ENCODE data around the gene ACAP2.
"Not testable (repeated sequence)": the region's sequence is repeated elsewhere in the genome, so short reads cannot be mapped to it uniquely, and the experiment has no call there.

Gene ACAP2

GRCh38 chr3:195421400-195421799 lies 21.4 kb downstream of the ACAP2 start:
- Histone ChIP-seq H3K36me3 (ENCODE audit: control insufficient read depth, insufficient read depth, low read length) (no peaks in the 10 kb centered on the region), H3K4me3 (ENCODE audit: insufficient read depth, low read depth, low read length, poor library complexity, severe bottlenecking) (no peak overlapping the region), H3K27ac (ENCODE audit: insufficient read depth, low read length, poor library complexity, severe bottlenecking) (no peak overlapping the region), H3K27me3 (replicated peaks; ENCODE audit: control insufficient read depth, insufficient read depth, low read length, poor library complexity, severe bottlenecking) (no peaks in the 10 kb centered on the region), H3K9me3 (ENCODE audit: control insufficient read depth, low read length) (no peaks in the 10 kb centered on the region), H3K4me1 (ENCODE audit: control insufficient read depth, insufficient read depth, low read length, poor library complexity, severe bottlenecking) (no peaks in the 10 kb centered on the region)
- DNase-seq, result no peak

- Histone ChIP-seq H3K27ac (ENCODE audit: insufficient read depth, low read length, poor library complexity, severe bottlenecking) (no peak overlapping the region), H3K9me3 (ENCODE audit: control insufficient read depth, low read length) (no peaks in the 10 kb centered on the region), H3K4me3 (ENCODE audit: insufficient read depth, low read depth, low read length, poor library complexity, severe bottlenecking) (no peak overlapping the region), H3K36me3 (ENCODE audit: control insufficient read depth, insufficient read depth, low read length) (no peaks in the 10 kb centered on the region), H3K27me3 (replicated peaks; ENCODE audit: control insufficient read depth, insufficient read depth, low read length, poor library complexity, severe bottlenecking) (no peaks in the 10 kb centered on the region), H3K4me1 (ENCODE audit: control insufficient read depth, insufficient read depth, low read length, poor library complexity, severe bottlenecking) (no peaks in the 10 kb centered on the region)
- no peak for DNase-seq
Observed at GRCh38 chr3:195416795-195417194, 26.0 kb downstream of the ACAP2 start.

- Histone ChIP-seq H3K36me3 (ENCODE audit: control insufficient read depth, insufficient read depth, low read length) (no peaks in the 10 kb centered on the region), H3K9me3 (ENCODE audit: control insufficient read depth, low read length) (no peaks in the 10 kb centered on the region), H3K27ac (ENCODE audit: insufficient read depth, low read length, poor library complexity, severe bottlenecking) (no peak overlapping the region), H3K4me1 (ENCODE audit: control insufficient read depth, insufficient read depth, low read length, poor library complexity, severe bottlenecking) (no peaks in the 10 kb centered on the region), H3K4me3 (ENCODE audit: insufficient read depth, low read depth, low read length, poor library complexity, severe bottlenecking) (no peak overlapping the region), H3K27me3 (replicated peaks; ENCODE audit: control insufficient read depth, insufficient read depth, low read length, poor library complexity, severe bottlenecking) (no peaks in the 10 kb centered on the region)
- DNase-seq, result no peak
Observed at GRCh38 chr3:195411836-195412235, 31.0 kb downstream of the ACAP2 start.

GRCh38 chr3:195410546-195410945 lies 32.3 kb downstream of the ACAP2 start:
- DNase-seq, result no peak
- H3K9me3 ChIP-seq (ENCODE audit: control insufficient read depth, low read length), result no peaks in the 10 kb centered on the region
- H3K4me1 ChIP-seq (ENCODE audit: control insufficient read depth, insufficient read depth, low read length, poor library complexity, severe bottlenecking), result no peaks in the 10 kb centered on the region
- H3K27me3 ChIP-seq (replicated peaks; ENCODE audit: control insufficient read depth, insufficient read depth, low read length, poor library complexity, severe bottlenecking), result no peaks in the 10 kb centered on the region
- no peak overlapping the region for H3K4me3 ChIP-seq (ENCODE audit: insufficient read depth, low read depth, low read length, poor library complexity, severe bottlenecking)
- no peaks in the 10 kb centered on the region for H3K36me3 ChIP-seq (ENCODE audit: control insufficient read depth, insufficient read depth, low read length)
- H3K27ac ChIP-seq (ENCODE audit: insufficient read depth, low read length, poor library complexity, severe bottlenecking), result no peak overlapping the region

GRCh38 chr3:195407531-195408409 lies 35.0 kb downstream of the ACAP2 start:
- H3K4me1 ChIP-seq (ENCODE audit: control insufficient read depth, insufficient read depth, low read length, poor library complexity, severe bottlenecking), result no peaks in the 10 kb centered on the region
- DNase-seq, result no peak
- no peaks in the 10 kb centered on the region for H3K36me3 ChIP-seq (ENCODE audit: control insufficient read depth, insufficient read depth, low read length)
- no peaks in the 10 kb centered on the region for H3K9me3 ChIP-seq (ENCODE audit: control insufficient read depth, low read length)
- H3K27ac ChIP-seq (ENCODE audit: insufficient read depth, low read length, poor library complexity, severe bottlenecking), result no peak overlapping the region
- H3K27me3 ChIP-seq (replicated peaks; ENCODE audit: control insufficient read depth, insufficient read depth, low read length, poor library complexity, severe bottlenecking), result no peaks in the 10 kb centered on the region
- H3K4me3 ChIP-seq (ENCODE audit: insufficient read depth, low read depth, low read length, poor library complexity, severe bottlenecking), result no peak overlapping the region

GRCh38 chr3:195405651-195406050 lies 37.2 kb downstream of the ACAP2 start:
- Histone ChIP-seq H3K4me1 (ENCODE audit: control insufficient read depth, insufficient read depth, low read length, poor library complexity, severe bottlenecking) (no peaks in the 10 kb centered on the region), H3K27ac (ENCODE audit: insufficient read depth, low read length, poor library complexity, severe bottlenecking) (no peak overlapping the region), H3K4me3 (ENCODE audit: insufficient read depth, low read depth, low read length, poor library complexity, severe bottlenecking) (no peak overlapping the region), H3K9me3 (ENCODE audit: control insufficient read depth, low read length) (no peaks in the 10 kb centered on the region), H3K36me3 (ENCODE audit: control insufficient read depth, insufficient read depth, low read length) (no peaks in the 10 kb centered on the region), H3K27me3 (replicated peaks; ENCODE audit: control insufficient read depth, insufficient read depth, low read length, poor library complexity, severe bottlenecking) (no peaks in the 10 kb centered on the region)
- DNase-seq, result no peak

- no peaks in the 10 kb centered on the region for H3K9me3 ChIP-seq (ENCODE audit: control insufficient read depth, low read length)
- no peak for DNase-seq
- no peak overlapping the region for H3K27ac ChIP-seq (ENCODE audit: insufficient read depth, low read length, poor library complexity, severe bottlenecking)
- no peaks in the 10 kb centered on the region for H3K4me1 ChIP-seq (ENCODE audit: control insufficient read depth, insufficient read depth, low read length, poor library complexity, severe bottlenecking)
- no peak overlapping the region for H3K4me3 ChIP-seq (ENCODE audit: insufficient read depth, low read depth, low read length, poor library complexity, severe bottlenecking)
- no peaks in the 10 kb centered on the region for H3K36me3 ChIP-seq (ENCODE audit: control insufficient read depth, insufficient read depth, low read length)
- H3K27me3 ChIP-seq (replicated peaks; ENCODE audit: control insufficient read depth, insufficient read depth, low read length, poor library complexity, severe bottlenecking), result no peaks in the 10 kb centered on the region
Observed at GRCh38 chr3:195403841-195404408, 38.9 kb downstream of the ACAP2 start.

- H3K4me3 ChIP-seq (ENCODE audit: insufficient read depth, low read depth, low read length, poor library complexity, severe bottlenecking), result no peak overlapping the region
- DNase-seq, result no peak
- H3K27ac ChIP-seq (ENCODE audit: insufficient read depth, low read length, poor library complexity, severe bottlenecking), result no peak overlapping the region
- H3K4me1 ChIP-seq (ENCODE audit: control insufficient read depth, insufficient read depth, low read length, poor library complexity, severe bottlenecking), result no peaks in the 10 kb centered on the region
- no peaks in the 10 kb centered on the region for H3K9me3 ChIP-seq (ENCODE audit: control insufficient read depth, low read length)
- no peaks in the 10 kb centered on the region for H3K27me3 ChIP-seq (replicated peaks; ENCODE audit: control insufficient read depth, insufficient read depth, low read length, poor library complexity, severe bottlenecking)
- no peaks in the 10 kb centered on the region for H3K36me3 ChIP-seq (ENCODE audit: control insufficient read depth, insufficient read depth, low read length)
Observed at GRCh38 chr3:195403244-195403643, 39.6 kb downstream of the ACAP2 start.

GRCh38 chr3:195401943-195402342 lies 40.9 kb downstream of the ACAP2 start:
- H3K4me1 ChIP-seq (ENCODE audit: control insufficient read depth, insufficient read depth, low read length, poor library complexity, severe bottlenecking), result no peaks in the 10 kb centered on the region
- no peaks in the 10 kb centered on the region for H3K9me3 ChIP-seq (ENCODE audit: control insufficient read depth, low read length)
- no peak overlapping the region for H3K27ac ChIP-seq (ENCODE audit: insufficient read depth, low read length, poor library complexity, severe bottlenecking)
- H3K4me3 ChIP-seq (ENCODE audit: insufficient read depth, low read depth, low read length, poor library complexity, severe bottlenecking), result no peak overlapping the region
- no peak for DNase-seq
- no peaks in the 10 kb centered on the region for H3K36me3 ChIP-seq (ENCODE audit: control insufficient read depth, insufficient read depth, low read length)
- no peaks in the 10 kb centered on the region for H3K27me3 ChIP-seq (replicated peaks; ENCODE audit: control insufficient read depth, insufficient read depth, low read length, poor library complexity, severe bottlenecking)

GRCh38 chr3:195398460-195398859 lies 44.4 kb downstream of the ACAP2 start:
- H3K36me3 ChIP-seq (ENCODE audit: control insufficient read depth, insufficient read depth, low read length); H3K9me3 ChIP-seq (ENCODE audit: control insufficient read depth, low read length): not testable (repeated sequence)

More at GRCh38 chr3:195398460-195398859, 44.4 kb downstream of the ACAP2 start:
- not testable (repeated sequence) for H3K27me3 ChIP-seq (replicated peaks; ENCODE audit: control insufficient read depth, insufficient read depth, low read length, poor library complexity, severe bottlenecking); DNase-seq; H3K27ac ChIP-seq (ENCODE audit: insufficient read depth, low read length, poor library complexity, severe bottlenecking); H3K4me3 ChIP-seq (ENCODE audit: insufficient read depth, low read depth, low read length, poor library complexity, severe bottlenecking); H3K4me1 ChIP-seq (ENCODE audit: control insufficient read depth, insufficient read depth, low read length, poor library complexity, severe bottlenecking)

Data from effector memory CD4-positive, alpha-beta T cell (primary cell).